Stimulated activated CD8-positive, alpha-beta memory T cell treated with anti-CD3 and anti-CD28 coated beads, Interleukin-15, amount 100 ng/mL, for 1 hour (primary cell): ENCODE data around the gene METTL8.
"Not testable (repeated sequence)": the region's sequence is repeated elsewhere in the genome, so short reads cannot be mapped to it uniquely, and the experiment has no call there.

Experiments
- DNase-seq: peaks from one replicate; pipeline ENCODE4 v3.0.0-alpha.2; 2020; ENCODE audit warnings: low read depth

The METTL8 gene

GRCh38 chr2:171401947-171402346 is 31.8 kb downstream of the METTL8 start:
- DNase-seq: no peak

GRCh38 chr2:171400395-171400794 is 33.4 kb downstream of the METTL8 start:
- DNase-seq: no peak

- DNase-seq: no peak
Observed at GRCh38 chr2:171399292-171399691, 34.5 kb downstream of the METTL8 start.

- DNase-seq: no peak
Observed at GRCh38 chr2:171394164-171394740, 39.5 kb downstream of the METTL8 start.

- DNase-seq: no peak
Observed at GRCh38 chr2:171393487-171393886, 40.3 kb downstream of the METTL8 start.

GRCh38 chr2:171391532-171391931 is 42.3 kb downstream of the METTL8 start:
- no peak for DNase-seq

- no peak for DNase-seq
Observed at GRCh38 chr2:171390941-171391516, 42.8 kb downstream of the METTL8 start.

GRCh38 chr2:171389780-171390179 is 44.0 kb downstream of the METTL8 start:
- DNase-seq: no peak

- DNase-seq: no peak
Observed at GRCh38 chr2:171389325-171389724, 44.5 kb downstream of the METTL8 start.

- DNase-seq: no peak
Observed at GRCh38 chr2:171387052-171387451, 46.7 kb downstream of the METTL8 start.

- no peak for DNase-seq
Observed at GRCh38 chr2:171386627-171387026, 47.2 kb downstream of the METTL8 start.

GRCh38 chr2:171383134-171383533 is 50.7 kb downstream of the METTL8 start:
- no peak for DNase-seq

- not testable (repeated sequence) for DNase-seq
Observed at GRCh38 chr2:171382175-171382574, 51.6 kb downstream of the METTL8 start.

GRCh38 chr2:171377852-171378251 is 55.9 kb downstream of the METTL8 start:
- not testable (repeated sequence) for DNase-seq

GRCh38 chr2:171367692-171368091 is 66.1 kb downstream of the METTL8 start:
- no peak for DNase-seq

- no peak for DNase-seq
Observed at GRCh38 chr2:171365778-171366177, 68.0 kb downstream of the METTL8 start.

GRCh38 chr2:171365232-171365631 is 68.6 kb downstream of the METTL8 start:
- no peak for DNase-seq

- DNase-seq: no peak
Observed at GRCh38 chr2:171362396-171362795, 71.4 kb downstream of the METTL8 start.

GRCh38 chr2:171360905-171361304 is 72.9 kb downstream of the METTL8 start:
- no peak for DNase-seq

GRCh38 chr2:171353746-171354145 is 80.0 kb downstream of the METTL8 start:
- not testable (repeated sequence) for DNase-seq

GRCh38 chr2:171348056-171348455 is 85.7 kb downstream of the METTL8 start:
- no peak for DNase-seq

- DNase-seq: no peak
Observed at GRCh38 chr2:171347591-171348032, 86.2 kb downstream of the METTL8 start.

- no peak for DNase-seq
Observed at GRCh38 chr2:171346723-171347557, 86.8 kb downstream of the METTL8 start.
